ENCODE measurements around the gene GSC2.

The GSC2 gene

GRCh38 chr22:19184276-19184997 is 34.3 kb upstream of the GSC2 start:
- H3K36me3 ChIP-seq (ENCODE audit: control insufficient read depth, insufficient read depth, low read length), result no peaks in the 10 kb centered on the region
- peaks cover 11% of the 10 kb centered on the region for H3K4me1 ChIP-seq (ENCODE audit: control insufficient read depth, insufficient read depth, low read length)
- 92 to 93% methylated on average over 20 of the region's 20 CpGs for WGBS, 2 experiments
- H3K27ac ChIP-seq (ENCODE audit: insufficient read depth, low read depth, low read length, poor library complexity, severe bottlenecking), result no peak overlapping the region
- no peaks in the 10 kb centered on the region for H3K27me3 ChIP-seq (ENCODE audit: control insufficient read depth, insufficient read depth, low read length, poor library complexity, severe bottlenecking)
- no peak overlapping the region for H3K4me3 ChIP-seq (ENCODE audit: insufficient read depth, low read depth, low read length)
- H3K9me3 ChIP-seq (ENCODE audit: control insufficient read depth, low read length), result no peaks in the 10 kb centered on the region

- Histone ChIP-seq H3K36me3 (ENCODE audit: control insufficient read depth, insufficient read depth, low read length) (no peaks in the 10 kb centered on the region), H3K4me1 (ENCODE audit: control insufficient read depth, insufficient read depth, low read length) (peaks cover 11% of the 10 kb centered on the region), H3K9me3 (ENCODE audit: control insufficient read depth, low read length) (no peaks in the 10 kb centered on the region), H3K27ac (ENCODE audit: insufficient read depth, low read depth, low read length, poor library complexity, severe bottlenecking) (no peak overlapping the region), H3K4me3 (ENCODE audit: insufficient read depth, low read depth, low read length) (no peak overlapping the region), H3K27me3 (ENCODE audit: control insufficient read depth, insufficient read depth, low read length, poor library complexity, severe bottlenecking) (no peaks in the 10 kb centered on the region)
- WGBS, 2 experiments, result 94 to 95% methylated on average over 9 of the region's 9 CpGs
Measured at GRCh38 chr22:19183216-19183615, 33.1 kb upstream of the GSC2 start.

GRCh38 chr22:19182472-19183157 is 32.5 kb upstream of the GSC2 start:
- Histone ChIP-seq H3K27me3 (ENCODE audit: control insufficient read depth, insufficient read depth, low read length, poor library complexity, severe bottlenecking) (no peaks in the 10 kb centered on the region), H3K9me3 (ENCODE audit: control insufficient read depth, low read length) (no peaks in the 10 kb centered on the region), H3K4me1 (ENCODE audit: control insufficient read depth, insufficient read depth, low read length) (peaks cover 13% of the 10 kb centered on the region), H3K36me3 (ENCODE audit: control insufficient read depth, insufficient read depth, low read length) (no peaks in the 10 kb centered on the region), H3K27ac (ENCODE audit: insufficient read depth, low read depth, low read length, poor library complexity, severe bottlenecking) (no peak overlapping the region), H3K4me3 (ENCODE audit: insufficient read depth, low read depth, low read length) (no peak overlapping the region)
- 71 to 76% methylated on average over 8 to 9 of the region's 9 CpGs for WGBS, 2 experiments

- Histone ChIP-seq H3K9me3 (ENCODE audit: control insufficient read depth, low read length) (no peaks in the 10 kb centered on the region), H3K27ac (ENCODE audit: insufficient read depth, low read depth, low read length, poor library complexity, severe bottlenecking) (no peak overlapping the region), H3K36me3 (ENCODE audit: control insufficient read depth, insufficient read depth, low read length) (no peaks in the 10 kb centered on the region), H3K4me1 (ENCODE audit: control insufficient read depth, insufficient read depth, low read length) (peaks cover 18% of the 10 kb centered on the region), H3K4me3 (ENCODE audit: insufficient read depth, low read depth, low read length) (no peak overlapping the region), H3K27me3 (ENCODE audit: control insufficient read depth, insufficient read depth, low read length, poor library complexity, severe bottlenecking) (no peaks in the 10 kb centered on the region)
- WGBS, 2 experiments, result 84 to 87% methylated on average over 12 of the region's 12 CpGs
Measured at GRCh38 chr22:19181786-19182471, 31.8 kb upstream of the GSC2 start.

- peaks cover 23% of the 10 kb centered on the region for H3K4me1 ChIP-seq (ENCODE audit: control insufficient read depth, insufficient read depth, low read length)
- H3K4me3 ChIP-seq (ENCODE audit: insufficient read depth, low read depth, low read length), result no peak overlapping the region
- no peaks in the 10 kb centered on the region for H3K9me3 ChIP-seq (ENCODE audit: control insufficient read depth, low read length)
- peaks cover 1% of the 10 kb centered on the region for H3K36me3 ChIP-seq (ENCODE audit: control insufficient read depth, insufficient read depth, low read length)
- H3K27ac ChIP-seq (ENCODE audit: insufficient read depth, low read depth, low read length, poor library complexity, severe bottlenecking), result no peak overlapping the region
- WGBS, 2 experiments, result 91 to 93% methylated on average over 11 of the region's 11 CpGs
- H3K27me3 ChIP-seq (ENCODE audit: control insufficient read depth, insufficient read depth, low read length, poor library complexity, severe bottlenecking), result no peaks in the 10 kb centered on the region
Measured at GRCh38 chr22:19180740-19181410, 30.8 kb upstream of the GSC2 start.

GRCh38 chr22:19180234-19180633 is 30.1 kb upstream of the GSC2 start:
- Histone ChIP-seq H3K4me1 (ENCODE audit: control insufficient read depth, insufficient read depth, low read length) (peaks cover 23% of the 10 kb centered on the region), H3K4me3 (ENCODE audit: insufficient read depth, low read depth, low read length) (no peak overlapping the region), H3K36me3 (ENCODE audit: control insufficient read depth, insufficient read depth, low read length) (peaks cover 2% of the 10 kb centered on the region), H3K9me3 (ENCODE audit: control insufficient read depth, low read length) (no peaks in the 10 kb centered on the region), H3K27me3 (ENCODE audit: control insufficient read depth, insufficient read depth, low read length, poor library complexity, severe bottlenecking) (no peaks in the 10 kb centered on the region), H3K27ac (ENCODE audit: insufficient read depth, low read depth, low read length, poor library complexity, severe bottlenecking) (no peak overlapping the region)
- WGBS, 2 experiments, result 93 to 95% methylated on average over 9 of the region's 9 CpGs

GRCh38 chr22:19179497-19180048 is 29.5 kb upstream of the GSC2 start:
- no peaks in the 10 kb centered on the region for H3K9me3 ChIP-seq (ENCODE audit: control insufficient read depth, low read length)
- peak overlapping the region; percentile 78 for H3K4me3 ChIP-seq (ENCODE audit: insufficient read depth, low read depth, low read length)
- peaks cover 23% of the 10 kb centered on the region for H3K4me1 ChIP-seq (ENCODE audit: control insufficient read depth, insufficient read depth, low read length)
- H3K36me3 ChIP-seq (ENCODE audit: control insufficient read depth, insufficient read depth, low read length), result peaks cover 2% of the 10 kb centered on the region
- 50 to 51% methylated on average over 15 of the region's 15 CpGs for WGBS, 2 experiments
- H3K27me3 ChIP-seq (ENCODE audit: control insufficient read depth, insufficient read depth, low read length, poor library complexity, severe bottlenecking), result no peaks in the 10 kb centered on the region
- peak overlapping the region; percentile 48 for H3K27ac ChIP-seq (ENCODE audit: insufficient read depth, low read depth, low read length, poor library complexity, severe bottlenecking)

- no peaks in the 10 kb centered on the region for H3K27me3 ChIP-seq (ENCODE audit: control insufficient read depth, insufficient read depth, low read length, poor library complexity, severe bottlenecking)
- H3K4me3 ChIP-seq (ENCODE audit: insufficient read depth, low read depth, low read length), result peak within 1 kb of the TSS; percentile 78
- peaks cover 23% of the 10 kb centered on the region for H3K4me1 ChIP-seq (ENCODE audit: control insufficient read depth, insufficient read depth, low read length)
- H3K9me3 ChIP-seq (ENCODE audit: control insufficient read depth, low read length), result no peaks in the 10 kb centered on the region
- peak within 1 kb of the TSS; percentile 48 for H3K27ac ChIP-seq (ENCODE audit: insufficient read depth, low read depth, low read length, poor library complexity, severe bottlenecking)
- WGBS, 2 experiments, result 0 to 1% methylated on average over 86 of the region's 86 CpGs
- peaks cover 2% of the 10 kb centered on the region for H3K36me3 ChIP-seq (ENCODE audit: control insufficient read depth, insufficient read depth, low read length)
Measured at GRCh38 chr22:19178657-19179496, 28.8 kb upstream of the GSC2 start, which contains the start of gene SLC25A1. Gene SLC25A1, minus strand, starts transcription at chr22:19178736. Its CDS starts 63 bp downstream, at chr22:19178673.

- H3K27me3 ChIP-seq (ENCODE audit: control insufficient read depth, insufficient read depth, low read length, poor library complexity, severe bottlenecking), result no peaks in the 10 kb centered on the region
- H3K9me3 ChIP-seq (ENCODE audit: control insufficient read depth, low read length), result no peaks in the 10 kb centered on the region
- H3K4me1 ChIP-seq (ENCODE audit: control insufficient read depth, insufficient read depth, low read length), result peaks cover 23% of the 10 kb centered on the region
- peak overlapping the region; percentile 78 for H3K4me3 ChIP-seq (ENCODE audit: insufficient read depth, low read depth, low read length)
- peaks cover 2% of the 10 kb centered on the region for H3K36me3 ChIP-seq (ENCODE audit: control insufficient read depth, insufficient read depth, low read length)
- no peak overlapping the region for H3K27ac ChIP-seq (ENCODE audit: insufficient read depth, low read depth, low read length, poor library complexity, severe bottlenecking)
- 0% methylated on average over 80 of the region's 80 CpGs for WGBS, 2 experiments
Measured at GRCh38 chr22:19178065-19178656, 28.1 kb upstream of the GSC2 start.

Data from ectodermal cell (in vitro differentiated cells).